Measurements from ENCODE around the gene CHRNA10.

DNA sequence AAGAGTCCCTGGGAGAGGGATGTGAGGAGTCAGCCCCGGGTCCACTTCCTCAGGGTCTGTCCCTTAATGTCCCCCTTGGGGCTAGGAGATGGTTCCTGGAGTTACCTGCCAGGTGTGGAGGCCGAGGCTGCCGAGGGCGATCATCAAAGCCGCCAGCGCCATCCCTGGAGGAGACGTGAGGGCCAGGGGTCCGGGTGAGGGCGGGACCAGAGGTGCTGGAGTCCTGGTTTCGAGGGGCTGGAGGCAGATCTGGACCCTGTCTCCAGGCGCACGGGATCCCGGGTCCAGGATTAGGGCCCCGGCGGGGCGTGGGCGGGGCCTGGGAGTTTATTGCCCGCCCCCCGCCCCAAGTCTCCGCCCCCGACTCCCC, 29.5 kb downstream of the CHRNA10 start, which contains the start of gene ART5:
- TF ChIP-seq, protein P1, sequence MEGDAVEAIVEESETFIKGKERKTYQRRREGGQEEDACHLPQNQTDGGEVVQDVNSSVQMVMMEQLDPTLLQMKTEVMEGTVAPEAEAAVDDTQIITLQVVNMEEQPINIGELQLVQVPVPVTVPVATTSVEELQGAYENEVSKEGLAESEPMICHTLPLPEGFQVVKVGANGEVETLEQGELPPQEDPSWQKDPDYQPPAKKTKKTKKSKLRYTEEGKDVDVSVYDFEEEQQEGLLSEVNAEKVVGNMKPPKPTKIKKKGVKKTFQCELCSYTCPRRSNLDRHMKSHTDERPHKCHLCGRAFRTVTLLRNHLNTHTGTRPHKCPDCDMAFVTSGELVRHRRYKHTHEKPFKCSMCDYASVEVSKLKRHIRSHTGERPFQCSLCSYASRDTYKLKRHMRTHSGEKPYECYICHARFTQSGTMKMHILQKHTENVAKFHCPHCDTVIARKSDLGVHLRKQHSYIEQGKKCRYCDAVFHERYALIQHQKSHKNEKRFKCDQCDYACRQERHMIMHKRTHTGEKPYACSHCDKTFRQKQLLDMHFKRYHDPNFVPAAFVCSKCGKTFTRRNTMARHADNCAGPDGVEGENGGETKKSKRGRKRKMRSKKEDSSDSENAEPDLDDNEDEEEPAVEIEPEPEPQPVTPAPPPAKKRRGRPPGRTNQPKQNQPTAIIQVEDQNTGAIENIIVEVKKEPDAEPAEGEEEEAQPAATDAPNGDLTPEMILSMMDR (conservative IDR thresholded peaks at IDR 0.05; ENCODE audit: low read length), result no peak
- TF ChIP-seq EZH2phosphoT487 (IDR thresholded peaks at IDR 0.05; ENCODE audit: borderline replicate concordance, low read depth, low read length), result no peak

Data from OCI-LY7 (cell line).